GM12878 (cell line): ENCODE data around the gene PAK6.

ENCODE experiments used
- CBX3 ChIP-seq: fragments of 200-600 bp; sonication (generic); IDR thresholded peaks from 2 replicates; pipeline ENCODE4 v1.6.1; 2016; ENCODE audit warnings: low read depth, borderline replicate concordance
- EP300 ChIP-seq, 2 experiments: fragments of 150-350 bp in 1 of 2; IDR thresholded peaks; 2 replicates each; pipeline ENCODE4 v1.6.1; 2011 to 2012; ENCODE audit warnings: low read depth in 2 of 2, low read length in 2 of 2, borderline replicate concordance in 1 of 2, improper control_type of control experiment in 1 of 2, inconsistent platforms in 1 of 2; ENCODE audit not compliant: control insufficient read depth in 1 of 2
- JUNB ChIP-seq: IDR thresholded peaks from 2 replicates; pipeline ENCODE4 v1.6.1; 2016; ENCODE audit warnings: antibody characterized with exemption, mild to moderate bottlenecking
- NRF1 ChIP-seq: conservative IDR thresholded peaks from 2 replicates; pipeline ENCODE4 v1.6.1; 2011; ENCODE audit warnings: mild to moderate bottlenecking, low read depth, low read length, improper control_type of control experiment

DNA sequence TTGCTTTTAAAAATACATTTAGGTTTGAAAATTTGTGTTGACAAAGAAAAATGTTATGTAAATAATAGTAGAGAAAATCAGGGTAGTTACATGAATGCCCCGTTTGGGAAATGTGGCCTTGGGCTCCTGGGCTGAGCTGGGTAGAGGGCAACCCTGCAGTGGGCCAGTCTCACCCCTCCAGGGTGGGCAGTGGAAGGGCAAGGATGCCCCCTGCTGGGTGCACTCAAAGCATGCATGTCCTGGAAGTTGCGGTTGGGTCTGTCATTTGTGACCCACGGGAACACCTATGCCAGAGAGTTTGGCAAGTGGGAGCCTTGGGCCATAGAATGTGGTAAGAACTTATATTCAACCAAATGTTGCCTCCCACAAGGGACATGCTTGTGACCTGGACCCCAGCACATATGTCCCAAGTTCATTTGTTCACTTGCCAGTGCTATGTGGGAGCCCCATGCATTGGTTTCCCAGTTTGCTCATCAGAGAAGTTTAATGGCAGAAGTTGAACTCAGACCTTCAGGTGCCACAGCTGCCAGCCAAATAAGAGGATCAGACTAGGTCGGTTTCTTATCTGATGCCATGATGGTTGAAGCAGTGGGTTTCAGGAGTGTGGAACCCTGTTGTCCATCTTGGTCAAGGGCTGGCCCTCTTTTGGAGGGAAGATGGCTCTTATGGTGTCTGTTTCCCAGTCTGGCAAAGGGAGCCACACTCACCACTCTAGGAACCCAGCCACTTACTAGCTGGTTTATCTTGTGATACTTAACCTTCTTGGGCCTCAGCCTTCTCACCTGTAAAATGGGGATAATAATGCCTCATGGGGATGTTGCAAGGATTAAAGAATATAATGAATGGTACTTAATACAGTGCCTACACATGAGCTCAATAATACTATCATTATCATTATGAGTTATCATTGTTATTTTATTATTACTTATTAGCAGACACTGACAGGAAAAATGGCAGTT is 71.4 kb downstream of the PAK6 start:
- no peak for TF ChIP-seq CBX3
- no peak for TF ChIP-seq JUNB
- no peak for TF ChIP-seq EP300 (IDR thresholded peaks at IDR 0.05; ENCODE audit: borderline replicate concordance in 1 of 2, control insufficient read depth in 1 of 2, low read depth in 2 of 2, low read length in 2 of 2)
- no peak for TF ChIP-seq NRF1
